ENCODE measurements around the gene SLC45A2.

Gene SLC45A2

GRCh38 chr5:34013547-34013946 lies 29.1 kb upstream of the SLC45A2 start:
- TF ChIP-seq TAF1 (IDR thresholded peaks at IDR 0.05; ENCODE audit: borderline replicate concordance, insufficient read depth, low read length) = no peak
- no peak for TF ChIP-seq POLR2AphosphoS5 (IDR thresholded peaks at IDR 0.05; ENCODE audit: low read depth, low read length)
- TF ChIP-seq REST (IDR thresholded peaks at IDR 0.05; ENCODE audit: insufficient read depth in 1 of 2, low read depth in 2 of 2, low read length in 2 of 2) = no peak
- TF ChIP-seq FOXP2 (optimal IDR thresholded peaks at IDR 0.05; ENCODE audit: borderline replicate concordance, extremely low read depth, extremely low read length, insufficient read depth) = no peak
- TF ChIP-seq SIN3A (IDR thresholded peaks at IDR 0.05; ENCODE audit: borderline replicate concordance, insufficient read depth, low read length) = no peak

GRCh38 chr5:34012791-34013190 lies 28.3 kb upstream of the SLC45A2 start:
- TF ChIP-seq POLR2AphosphoS5 (IDR thresholded peaks at IDR 0.05; ENCODE audit: low read depth, low read length) (no peak), SIN3A (IDR thresholded peaks at IDR 0.05; ENCODE audit: borderline replicate concordance, insufficient read depth, low read length) (no peak), REST (IDR thresholded peaks at IDR 0.05; ENCODE audit: insufficient read depth in 1 of 2, low read depth in 2 of 2, low read length in 2 of 2) (no peak)

- no peak for TF ChIP-seq TAF1 (IDR thresholded peaks at IDR 0.05; ENCODE audit: borderline replicate concordance, insufficient read depth, low read length)
- TF ChIP-seq POLR2AphosphoS5 (IDR thresholded peaks at IDR 0.05; ENCODE audit: low read depth, low read length) = no peak
- TF ChIP-seq REST (IDR thresholded peaks at IDR 0.05; ENCODE audit: insufficient read depth in 1 of 2, low read depth in 2 of 2, low read length in 2 of 2) = no peak
- TF ChIP-seq FOXP2 (optimal IDR thresholded peaks at IDR 0.05; ENCODE audit: borderline replicate concordance, extremely low read depth, extremely low read length, insufficient read depth) = no peak
- no peak for TF ChIP-seq SIN3A (IDR thresholded peaks at IDR 0.05; ENCODE audit: borderline replicate concordance, insufficient read depth, low read length)
These were observed 27.0 kb upstream of the SLC45A2 start for GRCh38 chr5:34011536-34011935.

DNA sequence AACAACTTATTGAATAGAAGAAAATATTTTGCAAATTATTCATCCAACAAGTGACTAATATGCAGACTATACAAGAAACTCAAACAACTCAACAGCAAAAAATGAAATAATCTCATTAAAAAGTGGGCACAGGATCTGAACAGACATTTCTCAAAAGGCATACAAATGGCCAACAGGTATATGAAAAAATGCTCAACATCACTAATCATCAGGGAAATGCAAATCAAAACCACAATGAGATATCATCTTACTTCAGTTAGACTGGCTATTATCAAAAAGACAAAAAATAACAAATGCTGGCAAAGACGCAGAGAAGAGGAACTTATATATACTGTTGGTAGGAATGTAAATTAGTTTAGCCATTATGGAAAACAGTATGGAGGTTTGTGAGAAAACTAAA lies 25.1 kb upstream of the SLC45A2 start:
- TF ChIP-seq TAF1 (IDR thresholded peaks at IDR 0.05; ENCODE audit: borderline replicate concordance, insufficient read depth, low read length) (no peak), FOXP2 (optimal IDR thresholded peaks at IDR 0.05; ENCODE audit: borderline replicate concordance, extremely low read depth, extremely low read length, insufficient read depth) (no peak), SIN3A (IDR thresholded peaks at IDR 0.05; ENCODE audit: borderline replicate concordance, insufficient read depth, low read length) (no peak), POLR2AphosphoS5 (IDR thresholded peaks at IDR 0.05; ENCODE audit: low read depth, low read length) (no peak), REST (IDR thresholded peaks at IDR 0.05; ENCODE audit: insufficient read depth in 1 of 2, low read depth in 2 of 2, low read length in 2 of 2) (no peak)

- no peak for TF ChIP-seq POLR2AphosphoS5 (IDR thresholded peaks at IDR 0.05; ENCODE audit: low read depth, low read length)
- no peak for TF ChIP-seq REST (IDR thresholded peaks at IDR 0.05; ENCODE audit: insufficient read depth in 1 of 2, low read depth in 2 of 2, low read length in 2 of 2)
- TF ChIP-seq FOXP2 (optimal IDR thresholded peaks at IDR 0.05; ENCODE audit: borderline replicate concordance, extremely low read depth, extremely low read length, insufficient read depth) = no peak
- TF ChIP-seq SIN3A (IDR thresholded peaks at IDR 0.05; ENCODE audit: borderline replicate concordance, insufficient read depth, low read length) = no peak
- no peak for TF ChIP-seq TAF1 (IDR thresholded peaks at IDR 0.05; ENCODE audit: borderline replicate concordance, insufficient read depth, low read length)
These were observed 24.3 kb upstream of the SLC45A2 start for GRCh38 chr5:34008802-34009201.
